GM12878 (cell line): ENCODE data around the gene DBET. TPM values are rescaled to one million over a fixed set of nuclear protein-coding genes. Genes with fewer than 3 reads are reported as not detected.
"Not testable (repeated sequence)": the region's sequence is repeated elsewhere in the genome, so short reads cannot be mapped to it uniquely, and the experiment has no call there.

Source experiments
- ATAC-seq: fragments of 200-7000 bp; cut with Tn5 transposase; 3 replicates; pipeline ENCODE4 v1.9.1; 2020; ENCODE audit warnings: mild to moderate bottlenecking, moderate library complexity
- BruUV-seq: library from RNA; stranded (reverse); fragments of 400-500 nt; replicated peaks from 2 replicates; lab custom pipeline; 2021; lab: Mats Ljungman, UMichigan
- CTCF ChIA-PET: fragments of 300-600 bp; sonication (Branson Sonifier 250); formaldehyde crosslinking; extraction: SDS; loops from one replicate; lab custom pipeline; 2021; ENCODE audit warnings: inconsistent platforms; lab: Yijun Ruan, JAX
- POLR2A ChIA-PET: fragments of 350-600 bp; formaldehyde crosslinking; extraction: SDS; loops from one replicate; lab custom pipeline; 2021; ENCODE audit warnings: inconsistent platforms; lab: Charles Lee
- RAD21 ChIA-PET: fragments of 300-600 bp; sonication (Branson Sonifier 250); formaldehyde crosslinking; loops from one replicate; lab custom pipeline; 2023; ENCODE audit warnings: antibody characterized with exemption; ENCODE audit not compliant: unreplicated experiment; lab: Charles Lee
- SMC1A ChIA-PET: fragments of 300-600 bp; sonication (Branson Sonifier 250); formaldehyde crosslinking; loops from one replicate; lab custom pipeline; 2023; ENCODE audit not compliant: unreplicated experiment, uncharacterized antibody; lab: Charles Lee
- DNase-seq: peaks from one replicate; pipeline ENCODE4 v3.0.0-alpha.2; 2011; ENCODE audit warnings: low read depth, low spot score
- FAIRE-seq: peaks from 3 replicates; lab custom pipeline; 2011; peaks lifted over from hg19 to GRCh38; lab: Jason Lieb, UNC
- H2AFZ ChIP-seq: 2 replicates; pipeline ENCODE4 v1.6.0; 2011; ENCODE audit warnings: low read depth, low read length, control low read depth; ENCODE audit not compliant: control insufficient read depth
- H3K27ac ChIP-seq: 2 replicates; pipeline ENCODE4 v1.5.1; 2011; ENCODE audit warnings: control low read depth; ENCODE audit not compliant: control insufficient read depth, insufficient read depth
- H3K27me3 ChIP-seq, 2 experiments: replicated peaks in 1 of 2; 2 replicates each; pipeline versions ENCODE4 v1.6.0 to v1.6.1; 2011; ENCODE audit warnings: low read length in 1 of 2; ENCODE audit not compliant: control insufficient read depth in 2 of 2, insufficient read depth in 2 of 2
- H3K36me3 ChIP-seq, 2 experiments: 2 replicates each; pipeline ENCODE4 v1.5.1; 2011; ENCODE audit warnings: low read length in 1 of 2; ENCODE audit not compliant: control insufficient read depth in 2 of 2, insufficient read depth in 2 of 2
- H3K4me1 ChIP-seq: 2 replicates; pipeline ENCODE4 v1.6.1; 2011; ENCODE audit warnings: mild to moderate bottlenecking, low read length, moderate library complexity, mixed read lengths; ENCODE audit not compliant: control insufficient read depth, insufficient read depth
- H3K4me2 ChIP-seq: 2 replicates; pipeline ENCODE4 v1.6.0; 2011; ENCODE audit warnings: control low read depth; ENCODE audit not compliant: control insufficient read depth, insufficient read depth
- H3K4me3 ChIP-seq: fragments of 200-600 bp; sonication (generic); 2 replicates; pipeline ENCODE4 v1.5.1; 2016
- H3K79me2 ChIP-seq: 2 replicates; pipeline ENCODE4 v1.6.0; 2011; ENCODE audit warnings: low read length; ENCODE audit not compliant: control insufficient read depth, insufficient read depth
- H3K9ac ChIP-seq: 2 replicates; pipeline ENCODE4 v1.8.0; 2011; ENCODE audit warnings: low read length, control low read depth, mixed read lengths; ENCODE audit not compliant: control insufficient read depth, insufficient read depth
- H3K9me3 ChIP-seq: replicated peaks from 3 replicates; pipeline ENCODE4 v1.5.1; 2011; ENCODE audit warnings: mild to moderate bottlenecking, low read length; ENCODE audit not compliant: control insufficient read depth, insufficient read depth
- H4K20me1 ChIP-seq: 2 replicates; pipeline ENCODE4 v1.6.0; 2011; ENCODE audit not compliant: control insufficient read depth, insufficient read depth
- WGBS: methylation state at CpG from one replicate; pipeline ENCODE4 v1.1.6; 2016; ENCODE audit warnings: low lambda C conversion rate; ENCODE audit not compliant: insufficient replicate concordance, insufficient coverage; ENCODE audit errors: missing lambda C conversion rate; 5-methylcytosine and 5-hydroxymethylcytosine counted together
- in situ Hi-C: fragments of 300-500 bp; cut with MboI; formaldehyde crosslinking; loops from 9 replicates; pipeline ENCODE4 v1.14.3; 2018; ENCODE audit warnings: mixed read lengths
- intact Hi-C: fragments of 100-400 bp; cut with micrococcal nuclease; formaldehyde crosslinking; loops from one replicate; pipeline ENCODE4 v1.14.2; 2022; ENCODE audit not compliant: unreplicated experiment
- polyA plus RNA-seq, 11 experiments: library from polyadenylated mRNA; depleted of rRNA in 4 of 11; unstranded in 6 of 11; stranded (reverse) in 5 of 11; fragments of >200 nt; fragmentation: Nextera tagmentation in 4 of 11; fragmentation: Illumina TruSeq in 1 of 11; extraction: Ambion mirVana in 4 of 11; extraction: Trizol in 1 of 11; gene quantifications; 1 replicate in 1 of 11; 2 replicates in 10 of 11; pipeline versions ENCODE4 v1.2.1 to v1.2.3, GENCODE V29; 2011 to 2016; ENCODE audit warnings: inconsistent platforms in 2 of 11, missing spikeins in 2 of 11, low read depth in 1 of 11
- total RNA-seq, 4 experiments: library from RNA; depleted of rRNA in 3 of 4; stranded (reverse); fragments of >200 nt in 3 of 4; fragmentation: Illumina TruSeq in 1 of 4; extraction: Trizol in 1 of 4; gene quantifications; 2 replicates each; pipeline versions ENCODE4 v1.2.1 to v1.2.3, GENCODE V29; 2013 to 2021

DBET gene
- total and polyA plus RNA-seq, 10 of the 15 experiments (the other 5 are each of a cell fraction or from before 2014, with no cell fraction given): not detected

- ATAC-seq, H3K9ac ChIP-seq, CTCF ChIA-PET, in situ Hi-C loops, H3K27me3 ChIP-seq, H3K9me3 ChIP-seq, RAD21 ChIA-PET, DNase-seq, BruUV-seq, H3K36me3 ChIP-seq, H3K4me1 ChIP-seq, intact Hi-C loops, POLR2A ChIA-PET, FAIRE-seq, H3K27ac ChIP-seq, H4K20me1 ChIP-seq, H3K4me2 ChIP-seq, SMC1A ChIA-PET, H2AFZ ChIP-seq, H3K79me2 ChIP-seq, H3K4me3 ChIP-seq: not testable (repeated sequence)
- 4% methylated on average over 2 of the region's 2 CpGs for WGBS
Observed at GRCh38 chr4:190107766-190108485, 43.6 kb downstream of the DBET start.

GRCh38 chr4:190108756-190109155 lies 44.5 kb downstream of the DBET start:
- H4K20me1 ChIP-seq, ATAC-seq, DNase-seq, SMC1A ChIA-PET, intact Hi-C loops, H3K27me3 ChIP-seq, in situ Hi-C loops, H2AFZ ChIP-seq, H3K4me1 ChIP-seq, BruUV-seq, FAIRE-seq, RAD21 ChIA-PET, H3K4me3 ChIP-seq, H3K36me3 ChIP-seq, H3K27ac ChIP-seq, POLR2A ChIA-PET, CTCF ChIA-PET, H3K4me2 ChIP-seq, H3K79me2 ChIP-seq, H3K9me3 ChIP-seq, H3K9ac ChIP-seq: not testable (repeated sequence)
- WGBS: 29% methylated on average over 6 of the region's 6 CpGs

GRCh38 chr4:190109390-190110011 lies 45.2 kb downstream of the DBET start:
- H3K4me1 ChIP-seq, H3K36me3 ChIP-seq, BruUV-seq, H3K9ac ChIP-seq, H2AFZ ChIP-seq, H3K27me3 ChIP-seq, RAD21 ChIA-PET, H3K4me3 ChIP-seq, H3K79me2 ChIP-seq, SMC1A ChIA-PET, H4K20me1 ChIP-seq, intact Hi-C loops, ATAC-seq, DNase-seq, H3K9me3 ChIP-seq, POLR2A ChIA-PET, H3K27ac ChIP-seq, FAIRE-seq, CTCF ChIA-PET, in situ Hi-C loops, H3K4me2 ChIP-seq: not testable (repeated sequence)
- 14% methylated on average over 1 of the region's 1 CpG for WGBS

GRCh38 chr4:190110033-190110432 lies 45.7 kb downstream of the DBET start:
- H3K4me3 ChIP-seq, H3K79me2 ChIP-seq, CTCF ChIA-PET, H3K4me2 ChIP-seq, intact Hi-C loops, BruUV-seq, POLR2A ChIA-PET, in situ Hi-C loops, DNase-seq, H3K27me3 ChIP-seq, H4K20me1 ChIP-seq, H3K9ac ChIP-seq, H2AFZ ChIP-seq, SMC1A ChIA-PET, H3K4me1 ChIP-seq, H3K27ac ChIP-seq, H3K36me3 ChIP-seq, ATAC-seq, FAIRE-seq, RAD21 ChIA-PET, H3K9me3 ChIP-seq: not testable (repeated sequence)
